OCI-LY3 (cell line): Measurements from ENCODE around the gene LRPAP1.

Source experiments
- CTCF ChIP-seq: fragments of 200-600, 300-600 bp; sonication (generic); IDR thresholded peaks from 2 replicates; pipeline ENCODE4 v1.5.1; 2014; ENCODE audit warnings: antibody characterized with exemption, low read length, low read depth
- EZH2phosphoT487 ChIP-seq: fragments of 200-600 bp; shearing (Covaris generic); IDR thresholded peaks from 2 replicates; pipeline ENCODE4 v1.6.1; 2018; ENCODE audit warnings: antibody characterized with exemption, mixed run types, low read depth

- TF ChIP-seq CTCF (no peak), EZH2phosphoT487 (no peak)
Measured at GRCh38 chr4:3501825-3502425, 30.3 kb downstream of the LRPAP1 start.
